ENCODE measurements around the gene PLEKHH1.

DNA sequence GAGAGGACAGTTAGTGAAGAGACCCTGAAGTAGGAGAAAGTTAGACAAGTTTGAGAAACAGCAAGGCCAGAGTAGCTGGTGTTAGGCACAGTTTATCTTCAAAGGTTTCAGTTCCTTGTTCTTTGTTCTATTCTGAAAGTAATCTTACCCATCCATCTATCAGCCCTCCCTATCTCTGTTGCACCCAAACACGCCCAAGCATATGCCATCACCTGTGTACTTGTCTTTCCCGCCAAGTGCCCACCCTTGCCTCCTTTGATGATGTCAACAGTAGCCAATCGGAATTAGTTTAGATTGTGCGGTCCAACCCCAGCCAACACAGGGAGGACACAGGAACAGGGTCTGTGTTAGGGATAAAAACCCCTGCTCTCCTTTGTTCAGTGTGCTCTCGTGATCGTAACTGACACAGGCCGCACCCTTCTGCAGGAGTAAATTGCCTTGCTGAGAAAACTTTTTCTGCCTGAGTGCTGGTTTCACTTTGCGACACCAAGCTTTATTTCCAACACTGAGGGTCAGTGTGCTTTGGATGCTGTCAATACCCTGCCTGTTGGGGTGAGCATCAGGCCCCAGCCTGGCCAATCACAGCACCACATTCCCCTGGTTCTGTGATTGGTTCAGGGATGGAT is 39.9 kb upstream of the PLEKHH1 start:
- TF ChIP-seq POLR2A (IDR thresholded peaks at IDR 0.05), result no peak
- TF ChIP-seq, protein P1, sequence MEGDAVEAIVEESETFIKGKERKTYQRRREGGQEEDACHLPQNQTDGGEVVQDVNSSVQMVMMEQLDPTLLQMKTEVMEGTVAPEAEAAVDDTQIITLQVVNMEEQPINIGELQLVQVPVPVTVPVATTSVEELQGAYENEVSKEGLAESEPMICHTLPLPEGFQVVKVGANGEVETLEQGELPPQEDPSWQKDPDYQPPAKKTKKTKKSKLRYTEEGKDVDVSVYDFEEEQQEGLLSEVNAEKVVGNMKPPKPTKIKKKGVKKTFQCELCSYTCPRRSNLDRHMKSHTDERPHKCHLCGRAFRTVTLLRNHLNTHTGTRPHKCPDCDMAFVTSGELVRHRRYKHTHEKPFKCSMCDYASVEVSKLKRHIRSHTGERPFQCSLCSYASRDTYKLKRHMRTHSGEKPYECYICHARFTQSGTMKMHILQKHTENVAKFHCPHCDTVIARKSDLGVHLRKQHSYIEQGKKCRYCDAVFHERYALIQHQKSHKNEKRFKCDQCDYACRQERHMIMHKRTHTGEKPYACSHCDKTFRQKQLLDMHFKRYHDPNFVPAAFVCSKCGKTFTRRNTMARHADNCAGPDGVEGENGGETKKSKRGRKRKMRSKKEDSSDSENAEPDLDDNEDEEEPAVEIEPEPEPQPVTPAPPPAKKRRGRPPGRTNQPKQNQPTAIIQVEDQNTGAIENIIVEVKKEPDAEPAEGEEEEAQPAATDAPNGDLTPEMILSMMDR (IDR thresholded peaks at IDR 0.05), result no peak
